Measurements from ENCODE around the gene RPLP2.

DNA sequence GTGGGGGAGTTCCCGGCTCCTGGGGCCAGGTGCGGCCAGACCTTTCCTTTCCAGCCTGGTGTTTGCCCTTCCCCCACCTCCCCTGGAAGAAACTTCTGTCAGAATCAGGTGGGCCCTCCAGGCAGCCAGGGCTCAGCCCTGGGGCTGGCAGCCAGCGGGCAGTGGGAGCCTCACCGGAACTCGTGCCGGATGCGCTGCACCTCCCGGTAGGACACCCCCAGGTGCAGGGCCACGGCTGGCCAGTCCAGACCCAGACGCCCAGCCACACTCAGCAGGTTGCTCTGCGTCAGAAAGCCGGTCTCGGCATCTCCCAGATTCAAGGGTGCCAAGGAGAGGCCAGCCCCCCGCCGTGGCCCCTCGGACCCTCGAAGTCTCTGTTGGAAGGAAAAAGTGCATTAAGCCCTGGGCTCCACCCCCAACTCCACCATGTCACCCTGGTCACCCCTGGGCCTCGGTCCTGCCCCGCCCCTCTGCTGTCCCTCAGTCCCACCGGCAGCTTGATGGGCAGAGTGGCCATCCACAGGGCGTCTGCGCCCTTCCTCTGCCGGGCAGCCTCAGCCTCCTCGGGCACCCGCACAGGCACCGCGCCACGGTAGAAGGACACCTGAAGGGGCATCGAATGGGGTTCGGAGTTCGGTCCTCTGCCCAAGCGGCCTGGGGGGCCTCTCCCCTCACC lies 10.0 kb upstream of the RPLP2 start:
- TF ChIP-seq POLR2AphosphoS5 (IDR thresholded peaks at IDR 0.05; ENCODE audit: low read depth), result no peak
- TF ChIP-seq, protein P1, sequence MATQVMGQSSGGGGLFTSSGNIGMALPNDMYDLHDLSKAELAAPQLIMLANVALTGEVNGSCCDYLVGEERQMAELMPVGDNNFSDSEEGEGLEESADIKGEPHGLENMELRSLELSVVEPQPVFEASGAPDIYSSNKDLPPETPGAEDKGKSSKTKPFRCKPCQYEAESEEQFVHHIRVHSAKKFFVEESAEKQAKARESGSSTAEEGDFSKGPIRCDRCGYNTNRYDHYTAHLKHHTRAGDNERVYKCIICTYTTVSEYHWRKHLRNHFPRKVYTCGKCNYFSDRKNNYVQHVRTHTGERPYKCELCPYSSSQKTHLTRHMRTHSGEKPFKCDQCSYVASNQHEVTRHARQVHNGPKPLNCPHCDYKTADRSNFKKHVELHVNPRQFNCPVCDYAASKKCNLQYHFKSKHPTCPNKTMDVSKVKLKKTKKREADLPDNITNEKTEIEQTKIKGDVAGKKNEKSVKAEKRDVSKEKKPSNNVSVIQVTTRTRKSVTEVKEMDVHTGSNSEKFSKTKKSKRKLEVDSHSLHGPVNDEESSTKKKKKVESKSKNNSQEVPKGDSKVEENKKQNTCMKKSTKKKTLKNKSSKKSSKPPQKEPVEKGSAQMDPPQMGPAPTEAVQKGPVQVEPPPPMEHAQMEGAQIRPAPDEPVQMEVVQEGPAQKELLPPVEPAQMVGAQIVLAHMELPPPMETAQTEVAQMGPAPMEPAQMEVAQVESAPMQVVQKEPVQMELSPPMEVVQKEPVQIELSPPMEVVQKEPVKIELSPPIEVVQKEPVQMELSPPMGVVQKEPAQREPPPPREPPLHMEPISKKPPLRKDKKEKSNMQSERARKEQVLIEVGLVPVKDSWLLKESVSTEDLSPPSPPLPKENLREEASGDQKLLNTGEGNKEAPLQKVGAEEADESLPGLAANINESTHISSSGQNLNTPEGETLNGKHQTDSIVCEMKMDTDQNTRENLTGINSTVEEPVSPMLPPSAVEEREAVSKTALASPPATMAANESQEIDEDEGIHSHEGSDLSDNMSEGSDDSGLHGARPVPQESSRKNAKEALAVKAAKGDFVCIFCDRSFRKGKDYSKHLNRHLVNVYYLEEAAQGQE (IDR thresholded peaks at IDR 0.05; ENCODE audit: insufficient replicate concordance, low read depth), result no peak
- TF ChIP-seq, protein P2, sequence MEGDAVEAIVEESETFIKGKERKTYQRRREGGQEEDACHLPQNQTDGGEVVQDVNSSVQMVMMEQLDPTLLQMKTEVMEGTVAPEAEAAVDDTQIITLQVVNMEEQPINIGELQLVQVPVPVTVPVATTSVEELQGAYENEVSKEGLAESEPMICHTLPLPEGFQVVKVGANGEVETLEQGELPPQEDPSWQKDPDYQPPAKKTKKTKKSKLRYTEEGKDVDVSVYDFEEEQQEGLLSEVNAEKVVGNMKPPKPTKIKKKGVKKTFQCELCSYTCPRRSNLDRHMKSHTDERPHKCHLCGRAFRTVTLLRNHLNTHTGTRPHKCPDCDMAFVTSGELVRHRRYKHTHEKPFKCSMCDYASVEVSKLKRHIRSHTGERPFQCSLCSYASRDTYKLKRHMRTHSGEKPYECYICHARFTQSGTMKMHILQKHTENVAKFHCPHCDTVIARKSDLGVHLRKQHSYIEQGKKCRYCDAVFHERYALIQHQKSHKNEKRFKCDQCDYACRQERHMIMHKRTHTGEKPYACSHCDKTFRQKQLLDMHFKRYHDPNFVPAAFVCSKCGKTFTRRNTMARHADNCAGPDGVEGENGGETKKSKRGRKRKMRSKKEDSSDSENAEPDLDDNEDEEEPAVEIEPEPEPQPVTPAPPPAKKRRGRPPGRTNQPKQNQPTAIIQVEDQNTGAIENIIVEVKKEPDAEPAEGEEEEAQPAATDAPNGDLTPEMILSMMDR (IDR thresholded peaks at IDR 0.05; ENCODE audit: insufficient read depth, low read length), result no peak
- TF ChIP-seq GABPA (IDR thresholded peaks at IDR 0.05; ENCODE audit: low read depth), result no peak

All from HL-60 (cell line).